Measurements from ENCODE around the gene PCNX3.
A peak's percentile ranks its signal among the peaks of the same experiment; 100 is the strongest.
"Not testable (repeated sequence)": the region's sequence is repeated elsewhere in the genome, so short reads cannot be mapped to it uniquely, and the experiment has no call there.

PCNX3 gene

DNA sequence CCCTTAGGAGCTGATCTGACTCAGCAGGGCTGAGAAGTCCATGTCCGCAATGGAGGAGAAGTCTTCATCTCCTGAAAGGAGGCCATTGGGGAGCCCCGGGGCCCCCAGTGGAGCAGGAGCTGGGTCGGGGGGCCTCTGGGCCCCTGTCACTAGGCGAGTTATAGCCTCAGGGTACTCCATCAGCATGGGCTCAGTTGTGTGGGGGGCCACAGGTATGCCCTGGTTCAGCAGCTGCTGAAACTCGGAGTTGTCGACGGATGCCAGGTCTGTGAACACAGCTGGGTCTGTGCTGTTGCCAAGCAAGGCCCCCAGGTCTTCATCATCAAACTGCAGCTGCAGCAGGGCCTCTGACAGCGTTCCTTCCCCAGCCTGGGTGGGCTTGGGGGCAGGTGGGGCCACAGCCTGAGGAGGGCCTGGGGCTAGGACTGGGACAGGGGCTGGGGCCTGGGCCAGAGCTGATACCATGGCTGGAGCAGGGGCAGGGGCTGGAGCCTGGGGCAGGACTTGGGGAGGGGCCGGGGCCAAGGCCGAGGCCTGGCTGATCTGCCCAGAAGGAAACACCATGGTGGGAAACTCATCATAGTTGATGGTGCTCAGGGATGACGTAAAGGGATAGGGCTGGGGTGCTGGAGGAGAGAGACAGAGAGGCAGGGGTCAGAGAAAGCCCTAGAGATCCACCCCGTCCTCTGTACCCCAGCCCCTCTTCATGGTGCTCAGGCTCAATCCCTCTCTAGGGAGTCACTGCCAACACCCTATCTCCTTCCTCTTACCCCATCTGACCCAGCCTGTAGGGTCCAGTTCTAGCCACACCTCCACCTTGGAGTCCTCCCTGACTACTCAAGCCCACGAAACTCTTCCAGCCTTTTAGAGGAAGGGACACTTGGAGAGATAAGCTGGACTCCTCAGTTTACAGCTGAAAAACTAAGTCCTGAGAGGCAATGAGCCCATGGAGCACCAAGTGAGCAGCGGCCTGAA, 39.1 kb downstream of the PCNX3 start:
- DNase-seq (ENCODE audit: low read depth in 2 of 2): no peak

DNA sequence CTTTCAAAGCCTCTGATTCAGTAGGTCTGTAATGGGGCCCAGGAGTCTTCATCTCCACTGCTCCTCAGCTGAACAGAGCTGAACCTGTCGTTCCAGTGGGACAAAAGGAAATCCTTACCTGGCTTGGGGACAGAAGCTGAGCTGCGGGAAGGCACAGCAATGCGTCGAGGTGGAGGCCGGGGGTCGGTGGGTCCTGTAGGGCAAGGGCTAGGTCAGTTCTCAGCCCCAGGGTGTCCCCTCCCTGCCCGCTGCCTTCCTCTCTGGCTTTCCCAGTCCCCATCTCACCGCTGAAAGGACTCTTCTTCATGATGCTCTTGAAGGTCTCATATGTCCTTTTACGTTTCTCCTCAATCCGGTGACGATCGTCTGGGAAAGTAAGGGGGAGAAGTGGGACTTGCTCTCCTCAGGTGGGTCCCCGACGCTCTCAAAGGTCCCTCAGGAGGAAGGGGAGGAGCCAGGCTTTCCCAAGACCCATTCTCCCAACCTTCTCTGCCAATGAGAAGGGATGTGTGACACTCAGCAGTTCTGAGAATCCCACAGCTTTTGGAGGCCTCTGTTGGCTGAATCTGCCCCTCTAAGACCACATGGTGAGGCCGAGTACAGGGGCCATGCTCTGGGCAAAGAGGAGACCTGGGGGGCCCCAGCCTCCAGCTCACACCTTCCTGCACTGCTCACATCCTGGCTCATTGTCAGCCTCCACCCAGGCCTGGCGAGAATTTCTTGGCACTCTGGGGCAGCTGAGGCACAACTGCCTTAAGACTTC, 40.2 kb downstream of the PCNX3 start:
- no peak for DNase-seq (ENCODE audit: low read depth in 2 of 2)

DNA sequence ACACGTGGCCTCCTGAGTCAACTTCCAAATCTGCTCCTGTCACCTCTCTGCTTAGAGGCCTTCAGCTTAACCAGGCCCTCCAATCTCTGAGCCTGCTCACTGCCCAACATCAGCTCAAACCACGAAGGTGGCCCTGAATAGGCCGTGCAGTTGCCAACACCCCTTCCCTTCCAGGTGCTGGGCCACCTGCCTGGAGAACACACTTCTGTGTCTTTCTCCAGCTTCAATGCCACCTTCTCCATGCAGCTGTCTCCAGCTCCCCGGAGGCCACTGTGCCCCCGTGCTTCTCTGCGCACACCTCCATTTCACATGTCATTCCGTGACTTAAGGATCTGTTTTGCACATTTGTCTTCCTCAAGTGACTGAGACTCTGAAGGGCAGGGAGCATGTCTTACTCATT, 41.9 kb downstream of the PCNX3 start:
- DNase-seq (ENCODE audit: low read depth in 2 of 2): no peak

DNA sequence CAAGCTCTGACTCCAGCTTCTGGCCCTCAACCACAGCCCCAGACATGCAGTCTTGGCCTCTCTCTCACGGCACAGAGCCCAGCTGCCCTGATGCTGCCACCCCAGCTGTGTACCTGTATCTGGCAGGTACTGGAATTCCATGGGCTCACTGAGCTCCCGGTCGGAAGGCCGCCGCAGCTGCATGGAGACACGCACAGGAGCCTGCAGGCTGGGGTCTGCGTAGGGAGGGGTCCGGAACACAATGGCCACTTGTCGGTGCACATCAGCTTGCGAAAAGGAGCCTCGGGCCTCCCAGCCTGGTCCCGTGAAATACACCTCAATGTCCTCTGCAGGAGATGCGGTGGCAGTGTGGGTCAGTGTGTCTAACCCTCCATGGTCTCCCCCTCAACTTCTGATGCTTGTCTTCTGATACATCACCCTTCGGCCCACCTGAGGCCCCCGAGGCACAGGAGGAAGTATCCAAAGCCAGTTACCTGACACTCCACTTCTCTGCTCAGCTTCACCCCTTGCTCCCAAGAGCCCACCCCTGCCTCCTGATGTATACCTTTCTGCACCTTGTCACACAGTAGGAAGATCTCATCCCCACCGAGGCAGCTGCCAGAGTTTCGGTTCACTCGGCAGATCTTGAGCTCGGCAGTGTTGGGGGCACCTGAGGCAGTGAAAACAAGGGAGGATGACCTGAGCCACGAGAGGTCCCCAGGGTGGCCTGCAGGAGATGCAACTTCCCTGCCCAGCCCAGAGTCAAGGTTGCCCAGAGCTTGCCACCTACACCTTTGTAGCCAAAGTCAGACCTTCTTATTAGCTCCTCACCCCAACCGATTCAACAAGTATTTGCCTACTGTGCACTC, 42.8 kb downstream of the PCNX3 start:
- no peak for DNase-seq (ENCODE audit: low read depth in 2 of 2)

DNA sequence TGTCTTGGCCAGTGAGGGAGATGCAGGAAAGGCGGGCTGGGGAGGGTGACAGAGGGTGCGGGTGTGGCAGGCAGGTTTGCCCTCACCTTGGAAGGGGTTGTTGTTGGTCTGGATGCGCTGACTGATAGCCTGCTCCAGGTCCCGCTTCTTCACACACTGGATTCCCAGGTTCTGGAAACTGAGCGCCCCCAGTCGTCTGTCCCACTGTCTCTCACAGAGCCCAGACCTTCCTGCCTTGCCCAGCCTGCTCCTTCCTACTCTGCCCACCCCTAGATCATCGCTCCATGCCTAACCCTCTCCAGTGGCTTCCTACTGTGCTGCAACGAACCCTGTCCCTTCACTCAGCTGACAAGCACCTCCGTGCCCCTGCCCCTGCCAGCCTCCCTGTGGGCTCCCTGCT, 44.5 kb downstream of the PCNX3 start:
- no peak for DNase-seq (ENCODE audit: low read depth in 2 of 2)

DNA sequence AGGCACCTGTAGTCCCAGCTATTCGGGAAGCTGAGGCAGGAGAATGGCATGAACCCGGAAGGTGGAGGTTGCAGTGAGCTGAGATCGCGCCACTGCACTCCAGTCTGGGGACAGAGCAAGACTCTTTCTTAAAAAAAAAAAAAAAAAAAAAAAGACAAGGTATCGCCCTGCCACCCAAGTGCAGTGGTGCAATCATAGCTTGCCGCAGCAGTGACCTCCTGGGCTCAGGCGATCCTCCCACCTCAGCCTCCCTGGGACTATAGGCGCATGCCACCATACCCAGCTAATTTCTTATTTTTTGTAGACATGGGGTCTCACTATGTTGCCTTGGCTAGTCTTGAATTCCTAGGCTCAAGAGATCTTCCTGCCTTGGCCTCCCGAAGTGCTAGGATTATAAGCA, 45.3 kb downstream of the PCNX3 start:
- not testable (repeated sequence) for DNase-seq (ENCODE audit: low read depth in 2 of 2)

DNA sequence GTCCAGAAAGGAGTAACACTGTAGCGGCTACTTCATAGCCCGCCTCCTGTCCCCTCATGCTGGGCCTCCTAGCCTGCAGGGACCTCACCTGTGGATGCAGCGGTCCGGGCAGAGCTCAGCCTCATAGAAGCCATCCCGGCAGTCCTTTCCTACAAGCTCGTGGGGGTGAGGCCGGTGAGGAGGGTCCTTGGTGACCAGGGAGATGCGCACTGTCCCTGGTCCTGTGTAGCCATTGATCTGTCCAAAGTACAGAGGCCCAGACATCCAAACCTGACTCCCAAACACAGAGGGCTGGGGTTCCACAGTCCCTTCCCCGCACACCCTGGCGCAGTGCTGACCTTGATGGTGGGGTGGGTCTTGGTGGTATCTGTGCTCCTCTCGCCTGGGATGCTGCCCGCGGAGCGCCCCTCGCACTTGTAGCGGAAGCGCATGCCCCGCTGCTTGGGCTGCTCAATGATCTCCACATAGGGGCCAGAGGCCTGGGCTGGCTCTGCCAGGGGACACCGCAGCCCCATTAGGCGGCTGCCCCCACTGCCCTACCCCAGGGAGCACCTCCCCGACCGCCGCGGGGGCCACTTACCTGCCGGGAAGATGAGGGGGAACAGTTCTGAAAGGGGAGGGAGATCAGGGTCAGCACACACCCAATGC, 46.1 kb downstream of the PCNX3 start:
- DNase-seq (ENCODE audit: low read depth in 2 of 2): no peak

DNA sequence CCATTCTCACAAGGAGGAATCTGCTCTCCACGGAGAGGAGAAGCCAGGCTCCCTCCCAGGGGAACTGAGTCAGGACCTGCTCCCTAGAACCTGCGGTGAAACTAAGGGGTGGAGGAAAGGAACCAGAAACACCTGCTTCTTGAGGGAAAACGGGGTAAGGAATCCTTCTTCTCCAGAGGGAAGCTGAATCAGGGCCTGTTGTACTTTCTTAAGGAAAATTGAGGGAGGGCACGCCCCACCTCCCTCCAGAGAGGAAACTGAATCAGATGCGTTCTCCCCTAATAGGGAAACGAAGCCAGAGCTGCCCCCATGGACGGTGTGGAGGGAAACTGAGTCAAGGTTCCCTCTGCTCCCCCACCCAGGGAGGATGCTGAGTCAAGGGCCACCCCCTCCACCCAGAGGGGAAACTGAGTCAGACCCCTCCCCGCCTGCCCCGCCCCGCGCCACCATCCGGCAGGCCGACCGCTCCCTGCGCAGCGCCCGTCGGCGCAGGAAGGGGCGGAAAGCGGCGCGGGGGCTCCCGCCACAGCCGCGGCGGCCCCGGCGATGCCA, 46.7 kb downstream of the PCNX3 start:
- DNase-seq (ENCODE audit: low read depth in 2 of 2): no peak

DNA sequence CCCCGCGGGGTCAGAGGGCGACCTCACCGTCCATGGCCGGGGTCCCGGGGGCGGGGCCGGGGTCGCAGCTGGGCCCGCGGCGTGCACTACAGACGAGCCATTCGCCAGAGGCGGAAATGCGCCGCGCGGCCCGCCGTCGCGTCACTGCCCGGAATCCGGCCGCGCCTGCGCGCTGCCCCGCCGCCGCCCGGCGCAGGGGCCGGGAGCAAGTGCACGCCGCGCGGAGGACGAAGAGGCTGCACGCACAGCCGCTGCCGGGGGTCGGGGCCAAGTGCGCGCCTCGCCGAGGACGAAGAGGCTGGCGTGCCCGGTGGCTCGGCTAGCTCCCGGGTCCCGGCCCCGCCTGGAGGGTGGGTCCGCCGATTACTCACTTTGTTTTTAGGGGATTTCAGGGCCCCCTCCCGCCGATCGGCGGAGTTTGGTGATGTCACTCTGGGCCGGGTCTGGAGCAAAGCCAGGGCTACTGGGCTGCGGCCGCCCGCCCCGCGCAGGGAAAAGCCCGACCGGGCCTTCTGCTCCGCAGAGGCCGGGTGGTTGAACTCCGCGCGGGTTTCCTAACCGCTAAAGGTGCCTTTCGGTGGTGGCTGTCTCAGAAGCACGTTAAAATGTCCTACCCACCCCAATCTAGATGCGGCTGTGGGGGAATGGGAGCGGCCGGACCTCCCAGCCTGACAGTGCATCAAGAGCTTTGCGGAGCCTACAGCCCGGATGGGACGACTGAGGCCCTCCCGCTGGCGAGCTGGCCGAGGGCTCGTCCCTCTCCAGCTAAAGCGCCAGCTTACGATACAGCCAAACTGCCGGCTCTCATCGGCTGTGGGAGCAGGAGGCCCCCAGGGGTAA, 47.4 kb downstream of the PCNX3 start, which contains the start of gene RELA:
RELA (minus strand) TSS at position 118 of the 840 bp plus-strand sequence; CDS start at position 34, 84 bp downstream.
- DNase-seq (ENCODE audit: low read depth in 2 of 2): peak; percentile 78 to 81

DNA sequence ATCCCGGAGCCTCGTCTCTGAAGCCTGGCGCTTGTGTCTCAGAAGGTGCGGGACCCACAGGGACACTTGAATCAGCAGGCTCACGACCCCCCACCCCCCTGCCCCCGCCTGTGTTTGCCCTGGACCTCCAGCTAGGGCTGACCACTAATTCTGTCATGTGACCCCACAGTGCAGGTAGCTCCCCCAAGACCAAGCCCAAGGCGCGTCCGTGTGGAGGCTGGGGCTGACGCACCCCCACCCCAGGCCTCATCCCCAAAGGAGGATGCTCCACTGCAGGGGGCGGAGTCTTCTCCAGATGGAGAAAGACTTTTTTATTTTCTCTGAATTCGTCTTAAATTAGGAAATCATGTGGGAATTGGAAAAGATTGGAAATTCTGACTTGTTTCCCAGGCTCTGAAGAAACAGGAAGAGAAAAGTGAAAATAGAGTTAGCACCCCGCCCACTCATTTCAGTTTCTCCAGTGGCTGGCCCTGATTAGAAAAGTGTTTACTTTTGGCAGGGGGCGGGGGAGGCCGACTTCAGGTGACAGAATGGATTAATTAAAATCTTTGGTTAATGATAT, 48.1 kb downstream of the PCNX3 start:
- peak; percentile 25 to 30 for DNase-seq (ENCODE audit: low read depth in 2 of 2)

DNA sequence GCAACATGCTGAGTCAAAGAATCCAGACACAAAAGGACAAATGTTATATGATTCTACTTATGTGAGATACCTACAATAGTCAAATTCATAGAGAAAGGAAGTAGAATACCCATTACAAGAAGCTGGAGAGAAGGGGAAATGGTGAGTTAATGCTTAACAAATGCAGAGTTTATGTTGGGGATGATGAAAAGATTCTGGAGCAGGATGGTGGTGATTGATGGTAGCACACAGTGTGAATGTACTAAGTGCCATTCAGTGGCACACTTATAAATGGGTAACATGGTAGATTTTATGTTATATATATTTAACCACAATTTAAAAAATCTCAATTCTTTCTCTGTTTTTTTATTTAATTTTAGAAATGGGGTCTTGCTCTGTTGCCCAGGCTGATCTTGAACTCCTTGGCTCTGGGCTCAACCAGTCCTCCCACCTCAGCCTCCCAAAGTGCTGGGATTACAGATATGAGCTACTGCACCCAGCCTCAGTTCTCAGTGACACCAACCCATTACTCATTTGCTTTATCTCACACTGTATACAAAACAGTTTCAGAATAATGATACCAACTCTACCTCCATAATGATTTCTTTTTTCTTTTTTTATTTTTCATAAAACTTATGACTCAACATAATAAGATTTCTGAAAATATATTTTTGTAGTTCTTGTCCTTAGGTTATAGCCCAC, 56.7 kb downstream of the PCNX3 start:
- no peak for DNase-seq (ENCODE audit: low read depth in 2 of 2)

DNA sequence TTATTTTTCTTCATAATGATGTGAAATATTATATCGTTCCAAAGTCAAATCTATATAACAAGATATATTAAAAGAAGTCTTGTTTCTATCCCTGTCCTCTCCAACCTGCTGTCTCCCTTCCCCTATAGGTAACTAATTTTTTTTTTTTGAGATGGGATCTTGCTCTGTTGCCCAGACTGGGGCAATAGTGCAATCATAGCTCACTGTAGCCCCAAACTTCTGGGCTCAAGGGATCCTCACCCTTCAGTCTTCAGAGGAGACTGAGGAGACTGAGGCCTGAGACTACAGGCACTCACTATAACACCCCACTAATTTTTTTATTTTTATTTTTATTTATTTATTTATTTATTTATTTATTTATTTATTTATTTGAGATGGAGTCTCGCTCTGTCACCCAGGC, 57.4 kb downstream of the PCNX3 start:
- no peak for DNase-seq (ENCODE audit: low read depth in 2 of 2)

DNA sequence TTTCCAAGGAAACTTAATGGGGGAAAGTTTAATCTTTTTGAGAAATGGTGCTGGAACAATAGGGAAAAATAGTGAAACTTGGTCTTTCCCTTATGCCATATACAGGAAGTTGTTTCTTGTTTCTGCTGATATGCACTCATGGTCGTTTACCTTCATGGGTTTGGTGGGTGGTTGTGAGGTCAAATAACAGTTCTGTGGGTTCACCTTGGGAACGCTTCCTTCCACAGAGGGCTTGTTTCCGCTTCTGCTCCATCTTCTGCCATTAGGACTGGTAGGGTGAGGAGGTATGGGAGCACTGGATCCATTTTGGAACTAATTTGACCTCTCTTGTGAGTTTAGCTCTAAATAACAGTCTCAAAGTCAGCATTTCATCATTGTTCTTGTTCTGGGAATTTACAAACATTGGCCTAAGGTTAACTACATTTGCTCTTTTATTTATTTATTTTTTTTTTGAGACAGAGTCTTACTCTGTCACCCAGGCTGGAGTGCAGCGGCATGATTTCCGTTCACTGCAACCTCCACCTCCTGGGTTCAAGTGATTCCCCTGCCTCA, 64.7 kb downstream of the PCNX3 start:
- no peak for DNase-seq (ENCODE audit: low read depth in 2 of 2)

DNA sequence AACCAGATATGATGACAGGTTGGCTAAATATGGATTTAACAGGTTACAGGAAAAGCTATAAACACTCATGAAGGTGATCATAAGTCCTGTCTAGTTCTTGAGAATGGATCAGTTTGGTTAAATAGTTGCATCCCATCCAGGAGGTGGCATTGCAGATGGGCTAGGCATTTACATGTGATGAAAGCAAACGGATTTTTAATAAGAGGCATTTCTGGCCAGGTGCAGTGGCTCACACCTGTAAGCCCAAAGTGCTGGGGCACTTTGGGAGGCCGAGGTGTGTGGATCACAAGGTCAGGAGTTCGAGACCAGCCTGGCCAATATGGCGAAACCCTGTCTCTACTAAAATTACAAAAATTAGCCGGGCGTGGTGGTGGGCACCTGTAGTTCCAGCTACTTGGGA, 67.9 kb downstream of the PCNX3 start:
- DNase-seq (ENCODE audit: low read depth in 2 of 2): not testable (repeated sequence)

DNA sequence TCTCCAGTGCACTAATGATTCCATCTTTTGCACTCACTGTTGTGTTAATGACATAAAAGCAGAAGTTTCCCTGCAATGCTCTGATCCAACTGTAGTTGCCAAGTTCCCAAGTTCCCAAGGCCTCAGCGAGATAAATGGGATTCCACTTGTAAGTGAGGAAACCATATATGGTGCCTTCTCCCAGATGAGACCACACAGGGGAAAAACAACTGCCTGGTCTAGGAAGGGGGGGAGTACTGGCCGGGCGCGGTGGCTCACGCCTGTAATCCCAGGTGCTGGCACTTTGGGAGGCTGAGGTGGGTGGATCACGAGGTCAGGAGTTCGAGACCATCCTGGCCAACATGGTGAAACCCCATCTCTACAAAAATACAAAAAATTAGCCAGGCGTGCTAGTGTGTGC, 70.4 kb downstream of the PCNX3 start:
- DNase-seq (ENCODE audit: low read depth in 2 of 2): no peak

All from activated CD8-positive, alpha-beta memory T cell treated with anti-CD3 and anti-CD28 coated beads for 4 hours (primary cell).